Transverse colon (tissue), 4 donors: ENCODE data around the gene MFNG. TPM values are rescaled to one million over a fixed set of nuclear protein-coding genes. Genes with fewer than 3 reads are reported as not detected.

ENCODE experiments used
- DNase-seq: peaks from one replicate; pipeline ENCODE4 v3.0.0-alpha.2; 2019
- H3K27ac ChIP-seq, 4 donors: fragments of 200-600 bp; sonication (generic); 2 replicates each; pipeline ENCODE4 v1.5.1; 2016 to 2018; ENCODE audit warnings: inconsistent platforms in 4 of 4
- H3K27me3 ChIP-seq: fragments of 200-600 bp; sonication (generic); 2 replicates; pipeline ENCODE4 v1.5.1; 2017; ENCODE audit warnings: inconsistent platforms
- H3K36me3 ChIP-seq, 4 donors: fragments of 200-600 bp; sonication (generic); 2 replicates each; pipeline ENCODE4 v1.5.1; 2017 to 2019; ENCODE audit warnings: inconsistent platforms in 4 of 4
- H3K4me1 ChIP-seq, 4 donors: fragments of 200-600 bp; sonication (generic); 2 replicates each; pipeline ENCODE4 v1.5.1; 2017 to 2020; ENCODE audit warnings: inconsistent platforms in 4 of 4
- H3K4me3 ChIP-seq, 4 donors: fragments of 200-600 bp; sonication (generic); 1 replicate in 1 of 4; 2 replicates in 3 of 4; pipeline versions ENCODE4 v1.5.1 to v1.6.1; 2017 to 2019; ENCODE audit warnings: inconsistent platforms in 4 of 4
- H3K9me3 ChIP-seq, 2 donors: fragments of 200-600 bp; sonication (generic); 2 replicates each; pipeline ENCODE4 v1.5.1; 2017 to 2019; ENCODE audit warnings: inconsistent platforms in 2 of 2
- EP300 ChIP-seq: sonication (generic); formaldehyde crosslinking; IDR thresholded peaks from one replicate; pipeline ENCODE4 v1.6.1; 2017; ENCODE audit warnings: antibody characterized with exemption, low read depth
- POLR2A ChIP-seq: fragments of 450-650 bp; IDR thresholded peaks from one replicate; pipeline ENCODE4 v1.6.1; 2016; ENCODE audit warnings: antibody characterized with exemption, mild to moderate bottlenecking, moderate library complexity
- POLR2AphosphoS5 ChIP-seq, 3 donors: sonication (generic); formaldehyde crosslinking; IDR thresholded peaks; one replicate each; pipeline ENCODE4 v1.6.1; 2016; ENCODE audit warnings: antibody characterized with exemption in 3 of 3
- WGBS, 2 donors: methylation state at CpG; one replicate each; pipeline ENCODE4 v1.1.5; 2018; ENCODE audit warnings: low coverage in 1 of 2; 5-methylcytosine and 5-hydroxymethylcytosine counted together
- in situ Hi-C, 4 donors: fragments of 200-750 bp; cut with MboI; loops; one replicate each; pipeline versions ENCODE4 v1.15.0 to v1.15.1; 2017; ENCODE audit warnings: low sequenced_read_pairs in 3 of 4, low pct_ligation_motif_present in 1 of 4, low pct_unique_long_range_greater_than_20kb in 1 of 4
- intact Hi-C: fragments of 100-400 bp; cut with DNase I; formaldehyde crosslinking; loops from one replicate; pipeline ENCODE4 v1.15.1; 2023; ENCODE audit warnings: low total_unique reads
- total RNA-seq, 4 donors: library from RNA; depleted of rRNA; stranded (reverse); fragments of >200 nt; gene quantifications; one replicate each; pipeline ENCODE4 v1.1.0, GENCODE V29; 2016
- TF ChIP-seq, protein P1 (sequence below), 5 experiments: fragments of 200-600 bp in 3 of 5; fragments of 450-650 bp in 2 of 5; sonication (generic) in 3 of 5; IDR thresholded peaks; 1 replicate in 2 of 5; 2 replicates in 3 of 5; pipeline ENCODE4 v1.5.1; 2016 to 2017; ENCODE audit warnings: antibody characterized with exemption in 5 of 5, inconsistent platforms in 3 of 5, mild to moderate bottlenecking in 2 of 5, moderate library complexity in 1 of 5

MFNG gene
- total RNA-seq, 4 donors from 2014 or later: 2.8 to 26.4 (median 15.7) TPM

DNA sequence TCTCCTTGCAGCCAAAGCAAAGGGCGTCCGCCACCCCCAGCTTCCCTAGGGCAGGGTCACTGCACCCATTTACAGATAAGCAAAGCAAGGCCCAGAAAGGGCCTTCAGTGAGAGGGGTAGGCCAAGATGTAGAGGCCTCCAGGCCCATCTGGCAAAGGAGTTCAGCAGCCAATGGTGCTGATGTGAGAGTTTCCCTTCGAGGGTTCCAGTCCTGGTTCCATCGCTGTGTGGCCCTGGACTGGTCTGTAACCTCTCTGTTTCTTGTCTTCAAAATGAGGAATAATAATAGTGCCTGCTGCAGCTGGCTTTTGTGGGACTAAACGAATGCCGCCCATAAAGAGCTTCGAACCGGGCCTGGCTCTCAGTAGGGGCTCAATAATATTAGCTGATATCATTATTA is 62.9 kb downstream of the MFNG start:
- in situ Hi-C loops: no loop called here
- H3K4me3 ChIP-seq: no peak overlapping the region
- no peaks in the 10 kb centered on the region for H3K9me3 ChIP-seq
- H3K27me3 ChIP-seq: peaks cover 99% of the 10 kb centered on the region
- H3K36me3 ChIP-seq: no peaks in the 10 kb centered on the region
- WGBS, 2 donors: 88% methylated on average over 8 of the region's 8 CpGs; no CpG with 5 or more reads in 1 of the 2 donors
- no peak overlapping the region for H3K27ac ChIP-seq
- intact Hi-C loops: no loop called here
- no peak for TF ChIP-seq EP300
- TF ChIP-seq, protein P1, sequence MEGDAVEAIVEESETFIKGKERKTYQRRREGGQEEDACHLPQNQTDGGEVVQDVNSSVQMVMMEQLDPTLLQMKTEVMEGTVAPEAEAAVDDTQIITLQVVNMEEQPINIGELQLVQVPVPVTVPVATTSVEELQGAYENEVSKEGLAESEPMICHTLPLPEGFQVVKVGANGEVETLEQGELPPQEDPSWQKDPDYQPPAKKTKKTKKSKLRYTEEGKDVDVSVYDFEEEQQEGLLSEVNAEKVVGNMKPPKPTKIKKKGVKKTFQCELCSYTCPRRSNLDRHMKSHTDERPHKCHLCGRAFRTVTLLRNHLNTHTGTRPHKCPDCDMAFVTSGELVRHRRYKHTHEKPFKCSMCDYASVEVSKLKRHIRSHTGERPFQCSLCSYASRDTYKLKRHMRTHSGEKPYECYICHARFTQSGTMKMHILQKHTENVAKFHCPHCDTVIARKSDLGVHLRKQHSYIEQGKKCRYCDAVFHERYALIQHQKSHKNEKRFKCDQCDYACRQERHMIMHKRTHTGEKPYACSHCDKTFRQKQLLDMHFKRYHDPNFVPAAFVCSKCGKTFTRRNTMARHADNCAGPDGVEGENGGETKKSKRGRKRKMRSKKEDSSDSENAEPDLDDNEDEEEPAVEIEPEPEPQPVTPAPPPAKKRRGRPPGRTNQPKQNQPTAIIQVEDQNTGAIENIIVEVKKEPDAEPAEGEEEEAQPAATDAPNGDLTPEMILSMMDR (IDR thresholded peaks at IDR 0.05): no peak
- TF ChIP-seq POLR2AphosphoS5 (IDR thresholded peaks at IDR 0.05): no peak
- TF ChIP-seq POLR2A: no peak
- no peak for DNase-seq
- peaks cover 0 to 24% (median 15%) of the 10 kb centered on the region in 4 donors for H3K4me1 ChIP-seq

DNA sequence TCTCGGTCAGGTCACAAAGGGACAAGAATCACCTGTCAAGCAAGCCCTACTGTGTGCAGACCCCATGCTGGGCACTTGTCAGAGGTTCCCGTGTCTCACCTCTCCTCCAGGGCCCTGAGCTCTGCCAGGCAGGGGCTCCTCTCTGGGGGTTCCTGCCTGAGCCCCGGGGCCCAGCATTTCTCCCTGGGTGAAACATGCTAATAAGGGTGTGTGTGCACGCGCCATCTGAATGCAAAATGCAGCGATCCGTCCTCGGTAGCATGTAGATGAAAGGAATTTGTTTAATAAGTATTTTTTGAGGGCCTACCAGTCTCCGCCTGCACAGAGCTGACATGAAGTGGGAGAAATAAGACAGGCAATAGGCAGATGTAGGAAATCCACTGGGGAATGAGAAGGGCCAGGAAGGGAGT is 64.7 kb downstream of the MFNG start:
- peaks cover 98% of the 10 kb centered on the region for H3K27me3 ChIP-seq
- no peaks in the 10 kb centered on the region for H3K9me3 ChIP-seq
- H3K4me3 ChIP-seq: no peak overlapping the region
- intact Hi-C loops: no loop called here
- no peak overlapping the region for H3K27ac ChIP-seq
- 73% methylated on average over 8 of the region's 9 CpGs; no CpG with 5 or more reads in 1 of the 2 donors for WGBS, 2 donors
- TF ChIP-seq POLR2AphosphoS5 (IDR thresholded peaks at IDR 0.05): no peak
- TF ChIP-seq POLR2A: no peak
- TF ChIP-seq EP300: no peak
- TF ChIP-seq, protein P1 (IDR thresholded peaks at IDR 0.05): no peak
- in situ Hi-C loops: no loop called here
- DNase-seq: no peak
- H3K4me1 ChIP-seq: peaks cover 0 to 15% (median 9%) of the 10 kb centered on the region in 4 donors
- no peaks in the 10 kb centered on the region for H3K36me3 ChIP-seq

- Histone ChIP-seq H3K27me3 (peaks cover 99% of the 10 kb centered on the region), H3K4me3 (peak overlapping the region in 1 of 4 donors; percentile 33), H3K27ac (no peak overlapping the region), H3K36me3 (no peaks in the 10 kb centered on the region), H3K4me1 (peaks cover 0 to 15% (median 9%) of the 10 kb centered on the region in 4 donors), H3K9me3 (no peaks in the 10 kb centered on the region)
- in situ Hi-C loops: no loop called here
- TF ChIP-seq EP300 (no peak), POLR2AphosphoS5 (IDR thresholded peaks at IDR 0.05) (no peak), POLR2A (no peak)
- TF ChIP-seq, protein P1 (IDR thresholded peaks at IDR 0.05): no peak
- WGBS, 2 donors: 30 to 46% methylated on average over 4 to 16 of the region's 18 CpGs
- DNase-seq: no peak
- intact Hi-C loops: no loop called here
These were observed 65.3 kb downstream of the MFNG start for GRCh38 chr22:37420686-37421467.

DNA sequence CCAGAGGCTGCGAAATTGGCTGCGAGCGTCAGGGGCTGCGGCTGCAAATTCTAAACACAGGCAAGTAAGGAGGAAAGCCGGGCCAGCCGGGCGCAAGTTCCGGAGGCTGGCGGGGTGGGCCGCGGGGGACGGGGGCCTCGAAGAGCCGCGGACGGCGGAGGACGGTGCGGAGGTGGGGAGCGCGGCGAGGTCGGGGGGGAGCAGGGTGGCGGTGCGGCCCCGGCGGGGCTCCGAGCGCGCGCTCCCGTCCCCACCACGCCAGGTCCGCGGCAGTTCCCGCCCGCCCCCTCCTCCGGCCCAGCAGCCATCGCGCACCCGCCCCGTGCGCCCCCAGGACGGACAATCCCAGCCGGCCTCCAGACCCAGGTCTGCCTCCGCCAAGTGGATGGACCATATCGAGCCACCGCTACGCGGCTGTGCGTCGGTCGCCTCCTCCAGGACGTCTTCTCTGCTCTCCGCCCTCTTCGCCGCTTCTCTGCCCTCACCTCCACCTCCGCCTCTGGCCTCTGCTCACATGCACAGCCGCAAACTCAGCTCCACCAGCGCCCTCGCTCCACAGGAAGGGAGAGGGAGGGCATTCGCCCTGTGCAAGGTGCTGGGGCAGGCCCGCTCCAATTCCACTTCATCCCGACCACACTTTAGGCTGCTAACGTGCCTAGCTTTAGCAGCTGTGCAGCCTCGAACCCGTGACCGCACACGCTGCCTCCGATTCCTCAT is 66.1 kb downstream of the MFNG start:
- in situ Hi-C loops (no loop called here), intact Hi-C loops (no loop called here)
- 3% methylated on average over 59 of the region's 70 CpGs; no CpG with 5 or more reads in 1 of the 2 donors for WGBS, 2 donors
- DNase-seq: no peak
- Histone ChIP-seq H3K4me1 (peaks cover 0 to 15% (median 9%) of the 10 kb centered on the region in 4 donors), H3K27me3 (peaks cover 98% of the 10 kb centered on the region), H3K36me3 (no peaks in the 10 kb centered on the region), H3K4me3 (peak overlapping the region in 2 of 4 donors; percentile 8 to 33), H3K9me3 (no peaks in the 10 kb centered on the region), H3K27ac (no peak overlapping the region)
- TF ChIP-seq POLR2A: no peak
- TF ChIP-seq, protein P1 (IDR thresholded peaks at IDR 0.05): no peak
- TF ChIP-seq EP300: no peak
- TF ChIP-seq POLR2AphosphoS5 (IDR thresholded peaks at IDR 0.05): no peak
